HG02973 (cell line): ENCODE results near the gene ARMH4.

Experiments used
- ATAC-seq: cut with Tn5 transposase; IDR thresholded peaks from one replicate; pipeline ENCODE4 v1.9.1; 2021; ENCODE audit warnings: moderate library complexity; ENCODE audit not compliant: unreplicated experiment

The ARMH4 gene

GRCh38 chr14:57970175-57970574, 181.8 kb downstream of the ARMH4 start:
- no peak for ATAC-seq

- ATAC-seq = no peak
Observed at GRCh38 chr14:57963071-57963470, 188.9 kb downstream of the ARMH4 start.

- no peak for ATAC-seq
Observed at GRCh38 chr14:57962325-57963035, 189.5 kb downstream of the ARMH4 start.

- ATAC-seq = no peak
Observed at GRCh38 chr14:57961786-57962060, 190.3 kb downstream of the ARMH4 start.

GRCh38 chr14:57960946-57961785, 190.8 kb downstream of the ARMH4 start:
- no peak for ATAC-seq

GRCh38 chr14:57957441-57957840, 194.6 kb downstream of the ARMH4 start:
- no peak for ATAC-seq
